ENCODE measurements around the gene LCLAT1.

The LCLAT1 gene

DNA sequence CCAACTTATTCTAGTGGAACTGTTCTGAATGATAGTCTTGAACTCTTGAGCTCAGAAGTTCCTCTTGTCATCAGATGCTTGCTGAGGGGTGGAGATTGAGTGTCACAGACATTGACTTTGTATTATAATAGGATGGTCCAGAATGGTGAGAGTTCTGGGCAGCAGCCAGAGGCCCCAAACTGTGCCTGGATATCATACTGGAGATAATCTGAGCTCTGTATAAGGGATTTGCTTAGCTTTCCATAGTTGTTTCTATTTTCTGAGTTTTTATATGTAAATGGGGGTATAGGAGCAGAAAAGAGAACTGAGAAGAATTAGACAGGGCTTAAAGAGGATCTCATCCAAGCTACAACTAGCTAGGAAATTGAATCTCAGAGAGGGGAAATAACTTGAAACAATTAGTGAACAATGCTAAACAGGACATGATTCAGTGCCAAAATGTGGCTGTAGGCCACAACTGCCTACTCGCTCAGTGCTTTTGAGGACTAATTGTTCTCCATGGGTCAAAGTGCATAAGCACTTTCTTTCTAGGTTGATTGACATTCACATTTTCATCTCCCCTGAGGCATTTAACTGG is 10.1 kb upstream of the LCLAT1 start:
- no peak for DNase-seq
- Histone ChIP-seq H3K4me3 (ENCODE audit: low read depth, low read length) (no peak overlapping the region), H3K27ac (no peak overlapping the region), H3K27me3 (replicated peaks) (no peaks in the 10 kb centered on the region), H3K36me3 (replicated peaks) (no peaks in the 10 kb centered on the region)
- TF ChIP-seq, protein P1, sequence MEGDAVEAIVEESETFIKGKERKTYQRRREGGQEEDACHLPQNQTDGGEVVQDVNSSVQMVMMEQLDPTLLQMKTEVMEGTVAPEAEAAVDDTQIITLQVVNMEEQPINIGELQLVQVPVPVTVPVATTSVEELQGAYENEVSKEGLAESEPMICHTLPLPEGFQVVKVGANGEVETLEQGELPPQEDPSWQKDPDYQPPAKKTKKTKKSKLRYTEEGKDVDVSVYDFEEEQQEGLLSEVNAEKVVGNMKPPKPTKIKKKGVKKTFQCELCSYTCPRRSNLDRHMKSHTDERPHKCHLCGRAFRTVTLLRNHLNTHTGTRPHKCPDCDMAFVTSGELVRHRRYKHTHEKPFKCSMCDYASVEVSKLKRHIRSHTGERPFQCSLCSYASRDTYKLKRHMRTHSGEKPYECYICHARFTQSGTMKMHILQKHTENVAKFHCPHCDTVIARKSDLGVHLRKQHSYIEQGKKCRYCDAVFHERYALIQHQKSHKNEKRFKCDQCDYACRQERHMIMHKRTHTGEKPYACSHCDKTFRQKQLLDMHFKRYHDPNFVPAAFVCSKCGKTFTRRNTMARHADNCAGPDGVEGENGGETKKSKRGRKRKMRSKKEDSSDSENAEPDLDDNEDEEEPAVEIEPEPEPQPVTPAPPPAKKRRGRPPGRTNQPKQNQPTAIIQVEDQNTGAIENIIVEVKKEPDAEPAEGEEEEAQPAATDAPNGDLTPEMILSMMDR (IDR thresholded peaks at IDR 0.05; ENCODE audit: low read depth, low read length, missing control alignments): no peak
- in situ Hi-C loops (cut with HindIII; ENCODE audit: low pct_ligation_motif_present, low sequenced_read_pairs): no loop called here

DNA sequence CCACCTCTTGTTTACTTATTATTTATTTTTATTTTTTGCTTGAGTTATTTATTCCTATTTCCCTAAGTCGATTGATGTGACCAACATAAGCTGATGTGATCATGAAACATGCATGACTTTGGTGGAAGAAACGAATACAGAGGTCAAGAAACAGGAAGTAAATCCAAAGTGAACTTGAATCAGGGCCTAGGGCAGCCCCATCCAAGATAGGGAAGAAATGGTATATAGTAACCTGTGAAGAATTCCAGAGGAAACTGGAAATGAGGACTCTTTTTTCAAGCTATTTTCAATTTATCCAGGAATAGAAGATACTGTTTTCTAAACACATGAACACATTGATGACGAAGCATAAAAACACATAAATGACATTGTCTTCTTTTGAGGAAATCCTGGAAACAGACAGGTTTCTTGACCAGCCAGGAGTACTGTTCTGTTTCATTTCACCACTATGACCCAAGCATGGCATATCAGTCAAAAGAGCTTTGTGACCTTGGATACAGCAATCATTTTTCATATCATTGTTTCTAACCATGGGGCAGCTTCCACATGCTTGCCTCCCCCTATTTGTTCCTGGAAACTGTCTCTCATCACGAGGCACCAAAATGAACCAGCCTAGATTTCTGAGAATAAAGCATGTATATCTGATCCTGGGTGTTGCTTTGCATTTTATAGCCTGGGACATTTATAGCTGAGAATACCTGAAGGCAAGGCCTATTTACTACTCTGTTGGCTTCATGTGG is 9.1 kb upstream of the LCLAT1 start:
- Histone ChIP-seq H3K4me3 (ENCODE audit: low read depth, low read length) (no peak overlapping the region), H3K27ac (no peak overlapping the region), H3K36me3 (replicated peaks) (no peaks in the 10 kb centered on the region), H3K27me3 (replicated peaks) (no peaks in the 10 kb centered on the region)
- in situ Hi-C loops (cut with HindIII; ENCODE audit: low pct_ligation_motif_present, low sequenced_read_pairs): no loop called here
- DNase-seq: no peak
- TF ChIP-seq, protein P1 (IDR thresholded peaks at IDR 0.05; ENCODE audit: low read depth, low read length, missing control alignments): no peak

DNA sequence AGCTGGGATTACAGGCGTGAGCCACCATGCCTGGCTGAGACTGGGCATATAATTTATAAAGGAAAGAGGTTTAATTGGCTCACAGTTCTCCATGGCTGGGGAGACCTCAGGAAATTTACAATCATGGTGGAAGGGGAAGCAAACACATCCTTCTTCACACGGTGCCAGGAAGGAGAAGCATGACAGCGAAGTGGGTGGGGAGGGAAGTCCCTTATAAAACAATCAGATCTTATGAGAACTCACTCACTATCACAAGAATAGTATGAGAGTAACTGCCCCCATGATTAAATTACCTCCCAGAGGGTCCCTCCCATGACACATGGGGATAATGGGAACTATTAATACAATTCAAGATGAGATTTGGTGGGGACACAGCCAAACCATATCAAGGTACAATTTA is 7.8 kb upstream of the LCLAT1 start:
- DNase-seq: no peak
- Histone ChIP-seq H3K36me3 (replicated peaks) (no peaks in the 10 kb centered on the region), H3K27me3 (replicated peaks) (no peaks in the 10 kb centered on the region), H3K4me3 (ENCODE audit: low read depth, low read length) (no peak overlapping the region), H3K27ac (no peak overlapping the region)
- in situ Hi-C loops (cut with HindIII; ENCODE audit: low pct_ligation_motif_present, low sequenced_read_pairs): no loop called here
- TF ChIP-seq, protein P1 (IDR thresholded peaks at IDR 0.05; ENCODE audit: low read depth, low read length, missing control alignments): no peak

DNA sequence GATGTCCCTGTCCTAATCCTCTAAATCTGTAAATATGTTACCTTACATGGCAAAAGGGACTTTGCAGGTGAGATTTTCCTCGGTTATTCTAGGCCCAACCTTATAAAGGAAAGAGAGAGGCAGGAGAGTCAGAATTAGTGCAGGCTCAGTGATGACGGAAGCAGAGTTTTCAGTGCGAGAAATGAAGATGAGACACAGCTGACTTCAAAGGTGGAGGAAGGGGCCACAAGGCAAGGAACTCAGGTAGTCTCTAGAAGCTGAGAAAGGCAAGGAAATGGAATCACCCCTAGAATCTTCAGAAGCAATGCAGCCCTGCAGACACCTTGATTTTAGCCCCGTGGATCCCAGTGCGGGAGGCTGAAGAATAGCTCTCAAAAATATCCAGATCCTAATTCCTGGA is 7.2 kb upstream of the LCLAT1 start:
- DNase-seq: no peak
- TF ChIP-seq, protein P1 (IDR thresholded peaks at IDR 0.05; ENCODE audit: low read depth, low read length, missing control alignments): no peak
- no peak overlapping the region for H3K4me3 ChIP-seq (ENCODE audit: low read depth, low read length)
- no peaks in the 10 kb centered on the region for H3K36me3 ChIP-seq (replicated peaks)
- no peaks in the 10 kb centered on the region for H3K27me3 ChIP-seq (replicated peaks)
- H3K27ac ChIP-seq: no peak overlapping the region
- in situ Hi-C loops (cut with HindIII; ENCODE audit: low pct_ligation_motif_present, low sequenced_read_pairs): no loop called here

DNA sequence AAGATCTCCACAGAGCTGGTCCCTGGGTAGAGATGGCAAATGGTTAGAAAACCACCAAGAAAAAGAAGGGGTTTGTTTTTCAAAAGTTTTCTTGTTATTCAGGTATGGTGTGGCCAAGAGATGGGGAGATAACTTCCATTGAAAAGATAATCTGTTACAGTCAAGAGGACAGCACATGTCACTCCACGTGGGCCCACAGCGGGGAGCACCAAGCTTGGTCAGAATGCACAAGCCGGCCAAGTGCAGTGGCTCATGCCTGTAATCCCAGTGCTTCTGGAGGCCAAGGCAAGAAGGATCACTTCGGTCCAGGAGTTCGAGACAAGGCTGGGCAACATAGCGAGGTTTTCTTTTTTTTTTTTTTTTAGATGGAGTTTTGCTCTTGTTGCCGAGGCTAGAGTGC is 6.0 kb upstream of the LCLAT1 start:
- in situ Hi-C loops (cut with HindIII; ENCODE audit: low pct_ligation_motif_present, low sequenced_read_pairs): no loop called here
- TF ChIP-seq, protein P1 (IDR thresholded peaks at IDR 0.05; ENCODE audit: low read depth, low read length, missing control alignments): no peak
- H3K4me3 ChIP-seq (ENCODE audit: low read depth, low read length): no peak overlapping the region
- no peaks in the 10 kb centered on the region for H3K27me3 ChIP-seq (replicated peaks)
- no peaks in the 10 kb centered on the region for H3K36me3 ChIP-seq (replicated peaks)
- no peak overlapping the region for H3K27ac ChIP-seq
- no peak for DNase-seq
